Heart right ventricle (tissue), 16 donors: Measurements from ENCODE around the gene NSFL1C. TPM values are rescaled to one million over a fixed set of nuclear protein-coding genes. Genes with fewer than 3 reads are reported as not detected.
"Not testable (repeated sequence)": the region's sequence is repeated elsewhere in the genome, so short reads cannot be mapped to it uniquely, and the experiment has no call there.

Experiments
- ATAC-seq, 8 donors: fragments of 200-7000 bp; cut with Tn5 transposase; one replicate each; pipeline ENCODE4 v1.9.1; 2020; ENCODE audit warnings: mild to moderate bottlenecking in 8 of 8, moderate library complexity in 8 of 8, moderate number of reproducible peaks in 1 of 8
- DNase-seq, 2 donors: peaks; one replicate each; pipeline ENCODE4 v3.0.0-alpha.2; 2020
- H3K27ac ChIP-seq, 10 donors: fragments of 200-600 bp; sonication (generic) in 2 of 10; one replicate each; pipeline versions ENCODE4 v1.5.0 to v1.8.0; 2020 to 2022; ENCODE audit warnings: mild to moderate bottlenecking in 3 of 10
- H3K27me3 ChIP-seq, 7 donors: fragments of 200-600 bp; one replicate each; pipeline ENCODE4 v1.8.0; 2021 to 2022; ENCODE audit warnings: mild to moderate bottlenecking in 2 of 7
- H3K36me3 ChIP-seq, 9 donors: fragments of 200-600 bp; sonication (generic) in 1 of 9; one replicate each; pipeline versions ENCODE4 v1.5.0 to v1.8.0; 2020 to 2022; ENCODE audit warnings: mild to moderate bottlenecking in 2 of 9
- H3K4me1 ChIP-seq, 9 donors: fragments of 200-600 bp; sonication (generic) in 1 of 9; one replicate each; pipeline versions ENCODE4 v1.5.0 to v1.8.0; 2020 to 2022; ENCODE audit warnings: mild to moderate bottlenecking in 4 of 9
- H3K4me3 ChIP-seq, 10 donors: fragments of 200-600 bp; sonication (generic) in 2 of 10; one replicate each; pipeline versions ENCODE4 v1.5.0 to v1.8.0; 2020 to 2022; ENCODE audit warnings: mild to moderate bottlenecking in 7 of 10, moderate library complexity in 2 of 10
- H3K9me3 ChIP-seq, 11 donors: fragments of 200-600 bp in 10 of 11; sonication (generic) in 2 of 11; one replicate each; pipeline versions ENCODE4 v1.5.0 to v1.8.0; 2013 to 2022; ENCODE audit warnings: mild to moderate bottlenecking in 2 of 11, control low read depth in 1 of 11, moderate library complexity in 1 of 11
- WGBS, 2 donors: extraction: QIAGEN DNeasy Blood & Tissue Kit; methylation state at CpG; one replicate each; pipeline ENCODE4 v1.1.7; 2013; ENCODE audit warnings: inconsistent platforms in 1 of 2; 5-methylcytosine and 5-hydroxymethylcytosine counted together
- intact Hi-C, 10 donors: fragments of 100-400 bp; cut with DNase I; formaldehyde crosslinking; loops; one replicate each; pipeline versions ENCODE4 v1.11.1 to v1.14.2; 2022
- polyA plus RNA-seq, 2 donors: library from polyadenylated mRNA; stranded (reverse); fragments of 200-250 nt; gene quantifications; one replicate each; pipeline ENCODE4 v1.2.3, GENCODE V29; 2013
- total RNA-seq, 10 donors: library from RNA; stranded (reverse); fragmentation: NEBNext Ultra II Directional in 3 of 10; extraction: Animal tissue kit (Norgen Biotek cat#: 25700) in 3 of 10; gene quantifications; one replicate each; pipeline versions ENCODE4 v1.2.1 to v1.2.4, GENCODE V29; 2021 to 2023
- TF ChIP-seq, protein P1 (sequence below), 9 donors: fragments of 200-600 bp; sonication (generic) in 2 of 9; IDR thresholded peaks; one replicate each; pipeline versions ENCODE4 v1.5.0 to v1.8.0; 2021 to 2022; ENCODE audit warnings: antibody characterized with exemption in 9 of 9, mild to moderate bottlenecking in 5 of 9, moderate library complexity in 1 of 9
- donor health status: Arrhythmogenic right ventricular cardiomyopathy.
- donor health status: ischemic (EF 13 %, LVEDD 7.1; RV severe dilation, severe dysfunction).
- donor health status: healthy with polysubstance abuse.
- donor health status: DM: no; HTN: yes; CAD: no.
- donor health status: DM: no; HTN: no; CAD: no.
- donor health status: ischemic (EF 25% LVEDD 6.9; RV normal size, moderate dysfunction).
- donor health status: ischemic (EF 25% LVEDD 5.7; RV mildly dilated, moderate dysfunction).
- donor health status: healthy.
- donor health status: DM: yes; HTN: yes; CAD: no.
- donor health status: Ischemic cardiomyopathy.
- donor health status: ischemic (EF 35%, LVEDD 5.7; RV mildly dilated, moderate dysfunction).
- donor health status: nonischemic (EF 11% LVEDD 7.7; RV severe dilation, severe dysfunction).
- donor health status: DM: yes; HTN: yes; CAD: no.
- donor health status: PGD.
- donor health status: ischemic (EF 29% LVEDD 5.4; RV normal size, mild dysfunction).
- donor health status: nonischemic (EF 23%, LVEDD 6.1; RV moderate dilation, normal function).

Gene NSFL1C
- total and polyA plus RNA-seq, 12 donors: 39.4 to 75.6 (median 62.7) TPM

DNA sequence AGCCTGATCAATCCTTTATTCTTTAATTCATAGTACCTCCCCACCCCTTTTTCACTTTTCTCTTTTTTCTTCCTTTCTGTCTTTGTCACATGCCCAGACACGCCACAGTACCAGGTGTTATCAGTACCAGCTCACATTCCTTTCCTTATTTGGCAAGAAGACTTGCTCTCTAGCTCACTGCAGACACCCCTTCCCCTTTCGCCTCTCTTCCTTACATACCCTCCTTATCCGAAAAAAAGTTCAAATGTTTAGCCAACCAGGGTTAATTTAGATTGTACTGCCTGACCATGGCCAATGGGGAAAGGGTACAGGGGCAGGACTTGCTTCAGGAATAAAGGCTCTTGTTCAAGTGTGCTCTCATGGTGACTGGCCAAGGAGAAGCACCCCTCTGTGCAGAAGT, 33.8 kb upstream of the NSFL1C start:
- WGBS, 2 donors: 30 to 36% methylated on average over 3 of the region's 3 CpGs
- peaks cover 0 to 9% (median 0%) of the 10 kb centered on the region in 11 donors for H3K9me3 ChIP-seq
- peaks cover 0 to 6% (median 0%) of the 10 kb centered on the region in 9 donors for H3K4me1 ChIP-seq
- DNase-seq (no peak), ATAC-seq (no peak)
- H3K27me3 ChIP-seq: peaks cover 0 to 9% (median 6%) of the 10 kb centered on the region in 7 donors
- TF ChIP-seq, protein P1, sequence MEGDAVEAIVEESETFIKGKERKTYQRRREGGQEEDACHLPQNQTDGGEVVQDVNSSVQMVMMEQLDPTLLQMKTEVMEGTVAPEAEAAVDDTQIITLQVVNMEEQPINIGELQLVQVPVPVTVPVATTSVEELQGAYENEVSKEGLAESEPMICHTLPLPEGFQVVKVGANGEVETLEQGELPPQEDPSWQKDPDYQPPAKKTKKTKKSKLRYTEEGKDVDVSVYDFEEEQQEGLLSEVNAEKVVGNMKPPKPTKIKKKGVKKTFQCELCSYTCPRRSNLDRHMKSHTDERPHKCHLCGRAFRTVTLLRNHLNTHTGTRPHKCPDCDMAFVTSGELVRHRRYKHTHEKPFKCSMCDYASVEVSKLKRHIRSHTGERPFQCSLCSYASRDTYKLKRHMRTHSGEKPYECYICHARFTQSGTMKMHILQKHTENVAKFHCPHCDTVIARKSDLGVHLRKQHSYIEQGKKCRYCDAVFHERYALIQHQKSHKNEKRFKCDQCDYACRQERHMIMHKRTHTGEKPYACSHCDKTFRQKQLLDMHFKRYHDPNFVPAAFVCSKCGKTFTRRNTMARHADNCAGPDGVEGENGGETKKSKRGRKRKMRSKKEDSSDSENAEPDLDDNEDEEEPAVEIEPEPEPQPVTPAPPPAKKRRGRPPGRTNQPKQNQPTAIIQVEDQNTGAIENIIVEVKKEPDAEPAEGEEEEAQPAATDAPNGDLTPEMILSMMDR (IDR thresholded peaks at IDR 0.05): no peak
- no peak overlapping the region for H3K4me3 ChIP-seq
- intact Hi-C loops: loop anchor here in 1 of 10 donors (10.0 kb wide), 1 partner anchor 234 kb away; no protein-coding TSS in a partner anchor
- H3K27ac ChIP-seq: no peak overlapping the region
- no peaks in the 10 kb centered on the region for H3K36me3 ChIP-seq

DNA sequence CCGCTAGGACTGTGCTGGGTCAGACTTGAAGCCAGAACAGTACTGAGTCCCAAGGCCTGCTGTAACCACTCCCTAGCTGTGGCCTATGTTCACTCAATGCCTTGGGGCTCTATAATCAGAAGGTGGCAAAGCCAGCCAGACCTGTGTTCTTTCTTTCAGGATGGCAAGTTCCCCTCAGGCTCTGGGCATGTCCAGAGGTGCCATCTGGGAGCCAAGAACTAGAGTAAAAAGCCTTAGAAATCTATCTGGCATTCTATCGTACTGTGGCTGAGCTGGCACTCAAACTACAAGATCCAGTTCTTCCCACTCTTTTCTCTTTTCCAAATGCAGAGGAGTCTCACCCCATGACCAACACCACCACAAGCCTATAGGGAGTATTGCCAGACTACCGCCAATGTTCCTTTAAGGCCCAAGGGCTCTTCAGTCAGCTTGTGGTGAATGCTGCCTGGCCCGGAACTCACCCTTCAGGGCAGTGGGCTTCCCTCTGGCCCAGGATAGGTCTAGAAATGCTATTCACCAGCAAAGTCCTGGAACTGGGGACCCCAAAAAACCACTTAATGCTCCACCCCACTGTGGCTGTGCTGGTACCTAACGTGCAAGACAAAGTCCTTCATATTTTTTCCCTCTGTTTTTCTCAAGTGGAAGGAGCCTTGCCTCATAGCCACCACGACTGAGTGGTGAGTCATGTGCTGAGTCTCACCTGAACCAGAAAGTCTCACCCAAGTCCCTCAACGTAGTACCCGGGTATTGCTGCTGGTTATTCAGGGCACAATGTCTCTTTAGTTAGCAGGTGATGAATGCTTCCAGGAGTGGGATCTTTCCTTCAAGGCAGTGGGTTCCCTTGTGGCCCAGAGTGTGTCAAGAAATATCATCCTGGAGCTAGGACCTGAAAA, 33.1 kb upstream of the NSFL1C start:
- TF ChIP-seq, protein P1 (IDR thresholded peaks at IDR 0.05): no peak
- DNase-seq (no peak), ATAC-seq (no peak)
- 90 to 91% methylated on average over 8 of the region's 8 CpGs for WGBS, 2 donors
- Histone ChIP-seq H3K4me3 (no peak overlapping the region), H3K27ac (no peak overlapping the region), H3K4me1 (peaks cover 0 to 9% (median 0%) of the 10 kb centered on the region in 9 donors), H3K27me3 (peaks cover 0 to 9% (median 0%) of the 10 kb centered on the region in 7 donors), H3K9me3 (peaks cover 0 to 9% (median 0%) of the 10 kb centered on the region in 11 donors), H3K36me3 (no peaks in the 10 kb centered on the region)
- intact Hi-C loops: loop anchor here in 1 of 10 donors (10.0 kb wide), 1 partner anchor 235 kb away; no protein-coding TSS in a partner anchor

DNA sequence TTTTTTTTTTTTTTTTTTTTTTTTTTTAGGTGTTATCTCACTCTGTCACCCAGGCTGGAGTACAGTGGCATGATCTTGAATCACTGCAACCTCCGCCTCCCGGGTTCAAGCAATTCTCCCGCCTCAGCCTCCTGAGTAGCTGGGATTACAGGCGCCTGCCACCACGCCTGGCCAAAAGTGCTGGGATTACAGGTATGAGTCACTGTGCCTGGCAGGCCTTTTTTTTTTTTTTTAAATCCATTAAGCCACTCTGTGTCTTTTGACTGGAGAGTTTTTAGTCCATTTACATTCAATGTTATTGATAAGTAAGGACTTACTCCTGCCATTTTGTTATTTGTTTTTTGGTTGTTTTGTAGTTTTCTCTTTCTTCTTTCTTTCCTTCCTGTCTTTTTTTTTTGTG, 30.7 kb upstream of the NSFL1C start:
- H3K4me3 ChIP-seq, ATAC-seq, intact Hi-C loops, H3K27me3 ChIP-seq, H3K27ac ChIP-seq, H3K36me3 ChIP-seq, H3K9me3 ChIP-seq, DNase-seq: not testable (repeated sequence)
- WGBS, 2 donors: 89 to 95% methylated on average over 5 of the region's 5 CpGs
- H3K4me1 ChIP-seq: peaks cover 0 to 27% (median 0%) of the 10 kb centered on the region in 9 donors

DNA sequence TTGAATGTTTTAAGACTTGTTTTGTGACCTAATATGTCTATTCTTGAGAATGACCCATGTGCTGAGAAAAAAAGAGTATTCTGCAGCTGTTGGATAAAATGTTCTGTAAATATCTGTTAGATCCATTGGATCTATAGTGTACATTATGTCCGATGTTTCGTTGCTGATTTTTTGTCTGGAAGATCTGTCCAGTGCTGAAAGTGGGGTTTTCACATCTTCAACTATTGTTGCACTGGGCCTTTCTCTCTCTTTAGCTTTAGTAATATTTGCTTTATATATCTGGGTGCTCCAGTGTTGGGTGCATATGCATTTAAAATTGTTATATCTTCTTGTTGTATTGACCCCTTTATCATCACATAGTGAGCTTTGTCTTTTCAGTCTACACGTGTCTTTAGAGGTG, 30.3 kb upstream of the NSFL1C start:
- H3K4me1 ChIP-seq: peaks cover 0 to 31% (median 0%) of the 10 kb centered on the region in 9 donors
- peaks cover 0 to 3% (median 0%) of the 10 kb centered on the region in 11 donors for H3K9me3 ChIP-seq
- no peak overlapping the region for H3K27ac ChIP-seq
- no peak overlapping the region for H3K4me3 ChIP-seq
- WGBS, 2 donors: 86 to 92% methylated on average over 3 of the region's 3 CpGs
- H3K27me3 ChIP-seq: peaks cover 0 to 7% (median 0%) of the 10 kb centered on the region in 7 donors
- no peak for ATAC-seq
- no peaks in the 10 kb centered on the region for H3K36me3 ChIP-seq
- no peak for DNase-seq
- intact Hi-C loops: no loop called here
- TF ChIP-seq, protein P1 (IDR thresholded peaks at IDR 0.05): no peak
